Activated T-cell treated with anti-CD3 and anti-CD28 coated beads, Interleukin-2, amount 50 U/mL, for 1 hour (primary cell): ENCODE measurements around the gene ANKLE1.

ENCODE experiments used
- DNase-seq: peaks from one replicate; pipeline ENCODE4 v3.0.0-alpha.2; 2020

Gene ANKLE1

GRCh38 chr19:17309198-17309964 is 27.7 kb downstream of the ANKLE1 start, which contains the start of gene DDA1:
TSS of gene DDA1 (plus strand) at chr19:17309563. CDS start at chr19:17309655, 92 bp downstream.
- peak; percentile 95 for DNase-seq

- no peak for DNase-seq
Measured at GRCh38 chr19:17309965-17310461, 28.3 kb downstream of the ANKLE1 start.

GRCh38 chr19:17311455-17312188 is 29.9 kb downstream of the ANKLE1 start:
- DNase-seq: no peak

- no peak for DNase-seq
Measured at GRCh38 chr19:17312189-17313113, 30.8 kb downstream of the ANKLE1 start.

- no peak for DNase-seq
Measured at GRCh38 chr19:17314007-17314593, 32.4 kb downstream of the ANKLE1 start.

- DNase-seq: no peak
Measured at GRCh38 chr19:17318966-17319365, 37.3 kb downstream of the ANKLE1 start.

- no peak for DNase-seq
Measured at GRCh38 chr19:17319473-17320238, 38.0 kb downstream of the ANKLE1 start.

GRCh38 chr19:17320435-17320834 is 38.7 kb downstream of the ANKLE1 start:
- no peak for DNase-seq

GRCh38 chr19:17321655-17322489 is 40.2 kb downstream of the ANKLE1 start:
- DNase-seq: no peak

- DNase-seq: no peak
Measured at GRCh38 chr19:17322854-17323253, 41.2 kb downstream of the ANKLE1 start.

GRCh38 chr19:17323300-17323963 is 41.7 kb downstream of the ANKLE1 start:
- DNase-seq: no peak

GRCh38 chr19:17323964-17324332 is 42.2 kb downstream of the ANKLE1 start:
- DNase-seq: no peak

GRCh38 chr19:17324357-17325114 is 42.8 kb downstream of the ANKLE1 start:
- no peak for DNase-seq

- DNase-seq: no peak
Measured at GRCh38 chr19:17325133-17325532, 43.4 kb downstream of the ANKLE1 start.

GRCh38 chr19:17325881-17326594 is 44.3 kb downstream of the ANKLE1 start:
- no peak for DNase-seq

GRCh38 chr19:17326595-17326966 is 44.9 kb downstream of the ANKLE1 start:
- no peak for DNase-seq

GRCh38 chr19:17327068-17327653 is 45.5 kb downstream of the ANKLE1 start:
- DNase-seq: no peak
